Transverse colon (tissue), 4 donors: ENCODE measurements around the gene DCUN1D4. TPM values are rescaled to one million over a fixed set of nuclear protein-coding genes. Genes with fewer than 3 reads are reported as not detected.

Source experiments
- DNase-seq: peaks from one replicate; pipeline ENCODE4 v3.0.0-alpha.2; 2019
- H3K27ac ChIP-seq, 4 donors: fragments of 200-600 bp; sonication (generic); 2 replicates each; pipeline ENCODE4 v1.5.1; 2016 to 2018; ENCODE audit warnings: inconsistent platforms in 4 of 4
- H3K27me3 ChIP-seq: fragments of 200-600 bp; sonication (generic); 2 replicates; pipeline ENCODE4 v1.5.1; 2017; ENCODE audit warnings: inconsistent platforms
- H3K36me3 ChIP-seq, 4 donors: fragments of 200-600 bp; sonication (generic); 2 replicates each; pipeline ENCODE4 v1.5.1; 2017 to 2019; ENCODE audit warnings: inconsistent platforms in 4 of 4
- H3K4me1 ChIP-seq, 4 donors: fragments of 200-600 bp; sonication (generic); 2 replicates each; pipeline ENCODE4 v1.5.1; 2017 to 2020; ENCODE audit warnings: inconsistent platforms in 4 of 4
- H3K4me3 ChIP-seq, 4 donors: fragments of 200-600 bp; sonication (generic); 1 replicate in 1 of 4; 2 replicates in 3 of 4; pipeline versions ENCODE4 v1.5.1 to v1.6.1; 2017 to 2019; ENCODE audit warnings: inconsistent platforms in 4 of 4
- H3K9me3 ChIP-seq, 2 donors: fragments of 200-600 bp; sonication (generic); 2 replicates each; pipeline ENCODE4 v1.5.1; 2017 to 2019; ENCODE audit warnings: inconsistent platforms in 2 of 2
- CTCF ChIP-seq, 5 experiments: fragments of 200-600 bp in 3 of 5; fragments of 450-650 bp in 2 of 5; sonication (generic) in 3 of 5; IDR thresholded peaks; 1 replicate in 2 of 5; 2 replicates in 3 of 5; pipeline ENCODE4 v1.5.1; 2016 to 2017; ENCODE audit warnings: antibody characterized with exemption in 5 of 5, inconsistent platforms in 3 of 5, mild to moderate bottlenecking in 2 of 5, moderate library complexity in 1 of 5
- EP300 ChIP-seq: sonication (generic); formaldehyde crosslinking; IDR thresholded peaks from one replicate; pipeline ENCODE4 v1.6.1; 2017; ENCODE audit warnings: antibody characterized with exemption, low read depth
- POLR2A ChIP-seq: fragments of 450-650 bp; IDR thresholded peaks from one replicate; pipeline ENCODE4 v1.6.1; 2016; ENCODE audit warnings: antibody characterized with exemption, mild to moderate bottlenecking, moderate library complexity
- POLR2AphosphoS5 ChIP-seq, 3 donors: sonication (generic); formaldehyde crosslinking; IDR thresholded peaks; one replicate each; pipeline ENCODE4 v1.6.1; 2016; ENCODE audit warnings: antibody characterized with exemption in 3 of 3
- WGBS, 2 donors: methylation state at CpG; one replicate each; pipeline ENCODE4 v1.1.5; 2018; ENCODE audit warnings: low coverage in 1 of 2; 5-methylcytosine and 5-hydroxymethylcytosine counted together
- in situ Hi-C, 4 donors: fragments of 200-750 bp; cut with MboI; loops; one replicate each; pipeline versions ENCODE4 v1.15.0 to v1.15.1; 2017; ENCODE audit warnings: low sequenced_read_pairs in 3 of 4, low pct_ligation_motif_present in 1 of 4, low pct_unique_long_range_greater_than_20kb in 1 of 4
- intact Hi-C: fragments of 100-400 bp; cut with DNase I; formaldehyde crosslinking; loops from one replicate; pipeline ENCODE4 v1.15.1; 2023; ENCODE audit warnings: low total_unique reads
- total RNA-seq, 4 donors: library from RNA; depleted of rRNA; stranded (reverse); fragments of >200 nt; gene quantifications; one replicate each; pipeline ENCODE4 v1.1.0, GENCODE V29; 2016

DCUN1D4 gene
- total RNA-seq, 4 donors from 2014 or later = 25.1 to 66.4 (median 40.9) TPM

- intact Hi-C loops (loop anchor here (10.0 kb wide), 1 partner anchor 129 kb away; the partner anchor contains the start of gene LRRC66), in situ Hi-C loops (loop anchor here in 2 of 4 donors (10.0 kb wide), 1 partner anchor 129 kb away; the partner anchor contains the start of gene LRRC66 (in 2 of the 2))
- 33% methylated on average over 2 of the region's 2 CpGs; no CpG with 5 or more reads in 1 of the 2 donors for WGBS, 2 donors
- Histone ChIP-seq H3K9me3 (no peaks in the 10 kb centered on the region), H3K4me3 (no peak overlapping the region), H3K27me3 (no peaks in the 10 kb centered on the region), H3K36me3 (peaks cover 0 to 12% (median 4%) of the 10 kb centered on the region in 4 donors), H3K27ac (peak overlapping the region; percentile 13 to 45 (median 21)), H3K4me1 (peaks cover 0 to 10% (median 4%) of the 10 kb centered on the region in 4 donors)
- peak; percentile 61 for DNase-seq
- no peak for TF ChIP-seq EP300
- TF ChIP-seq CTCF (IDR thresholded peaks at IDR 0.05) = peak; percentile 75 to 82 (median 78)
Measured at GRCh38 chr4:51895816-51896408, 53.0 kb downstream of the DCUN1D4 start.

- intact Hi-C loops (no loop called here), in situ Hi-C loops (loop anchor here in 1 of 4 donors (10.0 kb wide), 1 partner anchor 123 kb away; the partner anchor contains the start of gene LRRC66)
- Histone ChIP-seq H3K36me3 (peaks cover 0 to 4% (median 2%) of the 10 kb centered on the region in 4 donors), H3K27ac (no peak overlapping the region), H3K4me3 (no peak overlapping the region), H3K27me3 (no peaks in the 10 kb centered on the region), H3K9me3 (no peaks in the 10 kb centered on the region), H3K4me1 (peaks cover 1 to 11% (median 7%) of the 10 kb centered on the region in 4 donors)
- 85% methylated on average over 5 of the region's 5 CpGs; no CpG with 5 or more reads in 1 of the 2 donors for WGBS, 2 donors
- DNase-seq = no peak
- TF ChIP-seq CTCF (IDR thresholded peaks at IDR 0.05) (no peak), POLR2AphosphoS5 (IDR thresholded peaks at IDR 0.05) (no peak), EP300 (no peak), POLR2A (no peak)
Measured at GRCh38 chr4:51901363-51901762, 58.4 kb downstream of the DCUN1D4 start.

GRCh38 chr4:51906167-51906958 is 63.4 kb downstream of the DCUN1D4 start:
- Histone ChIP-seq H3K4me3 (no peak overlapping the region), H3K27me3 (no peaks in the 10 kb centered on the region), H3K27ac (peak overlapping the region; percentile 44 to 76 (median 60)), H3K9me3 (no peaks in the 10 kb centered on the region), H3K4me1 (peaks cover 6 to 44% (median 30%) of the 10 kb centered on the region in 4 donors), H3K36me3 (peaks cover 0 to 8% (median 0%) of the 10 kb centered on the region in 4 donors)
- intact Hi-C loops = no loop called here
- no peak for DNase-seq
- in situ Hi-C loops = loop anchor here in 1 of 4 donors (10.0 kb wide), 1 partner anchor 118 kb away; the partner anchor contains the start of gene LRRC66
- WGBS, 2 donors = 38 to 43% methylated on average over 6 to 7 of the region's 7 CpGs
- TF ChIP-seq POLR2AphosphoS5 (IDR thresholded peaks at IDR 0.05) = peak in 1 of 3 donors; percentile 14
- TF ChIP-seq POLR2A = no peak

GRCh38 chr4:51907006-51907669 is 64.2 kb downstream of the DCUN1D4 start:
- no peak overlapping the region for H3K4me3 ChIP-seq
- no peaks in the 10 kb centered on the region for H3K27me3 ChIP-seq
- in situ Hi-C loops = loop anchor here in 1 of 4 donors (10.0 kb wide), 1 partner anchor 118 kb away; the partner anchor contains the start of gene LRRC66
- 48 to 54% methylated on average over 3 of the region's 3 CpGs for WGBS, 2 donors
- H3K36me3 ChIP-seq = peaks cover 0 to 7% (median 0%) of the 10 kb centered on the region in 4 donors
- H3K4me1 ChIP-seq = peaks cover 6 to 44% (median 30%) of the 10 kb centered on the region in 4 donors
- TF ChIP-seq POLR2AphosphoS5 (IDR thresholded peaks at IDR 0.05) (no peak), CTCF (IDR thresholded peaks at IDR 0.05) (peak in 1 of 5 experiments; percentile 30), POLR2A (no peak), EP300 (no peak)
- peak overlapping the region; percentile 44 to 76 (median 60) for H3K27ac ChIP-seq
- intact Hi-C loops = no loop called here
- DNase-seq = no peak
- no peaks in the 10 kb centered on the region for H3K9me3 ChIP-seq
